Small intestine (tissue), 16 donors: ENCODE results near the gene CTCF. TPM values are rescaled to one million over a fixed set of nuclear protein-coding genes. Genes with fewer than 3 reads are reported as not detected.
"Not testable (repeated sequence)": the region's sequence is repeated elsewhere in the genome, so short reads cannot be mapped to it uniquely, and the experiment has no call there.

Experiments
- DNase-seq, 2 donors: peaks; one replicate each; pipeline versions ENCODE4 v3.0.0 to v3.0.0-alpha.2; 2013
- FAIRE-seq: peaks from 2 replicates; lab custom pipeline; 2012; peaks lifted over from hg19 to GRCh38; lab: Jason Lieb, UNC
- H3K27ac ChIP-seq, 3 donors: one replicate each; pipeline ENCODE4 v1.5.1; 2013; ENCODE audit warnings: low read length in 2 of 3, mild to moderate bottlenecking in 2 of 3, control low read depth in 1 of 3, inconsistent platforms in 1 of 3, low read depth in 1 of 3, moderate library complexity in 1 of 3
- H3K27me3 ChIP-seq, 3 donors: one replicate each; pipeline ENCODE4 v1.6.1; 2013; ENCODE audit warnings: low read length in 3 of 3, inconsistent platforms in 1 of 3; ENCODE audit not compliant: control insufficient read depth in 3 of 3, insufficient read depth in 3 of 3
- H3K36me3 ChIP-seq, 3 donors: one replicate each; pipeline ENCODE4 v1.6.1; 2013; ENCODE audit warnings: low read length in 3 of 3, inconsistent platforms in 1 of 3, low read depth in 1 of 3, mild to moderate bottlenecking in 1 of 3, moderate library complexity in 1 of 3; ENCODE audit not compliant: control insufficient read depth in 3 of 3, insufficient read depth in 2 of 3
- H3K4me1 ChIP-seq, 3 donors: one replicate each; pipeline ENCODE4 v1.6.1; 2013; ENCODE audit warnings: low read length in 2 of 3, inconsistent platforms in 1 of 3, low read depth in 1 of 3, mild to moderate bottlenecking in 1 of 3, moderate library complexity in 1 of 3; ENCODE audit not compliant: control insufficient read depth in 3 of 3, insufficient read depth in 2 of 3
- H3K4me3 ChIP-seq, 3 donors: one replicate each; pipeline ENCODE4 v1.5.1; 2013; ENCODE audit warnings: low read length in 3 of 3, control low read depth in 1 of 3, inconsistent platforms in 1 of 3, low read depth in 1 of 3, mild to moderate bottlenecking in 1 of 3, moderate library complexity in 1 of 3
- H3K9me3 ChIP-seq, 2 donors: one replicate each; pipeline ENCODE4 v1.6.1; 2013; ENCODE audit warnings: low read depth in 1 of 2, low read length in 1 of 2; ENCODE audit not compliant: control insufficient read depth in 2 of 2, insufficient read depth in 1 of 2
- WGBS, 3 donors: extraction: QIAGEN DNeasy Blood & Tissue Kit; methylation state at CpG; one replicate each; pipeline ENCODE4 v1.1.7; 2013; 5-methylcytosine and 5-hydroxymethylcytosine counted together
- long read RNA-seq, 10 donors: transcript quantifications; one replicate each; lab custom pipeline, GENCODE V29; 2026
- polyA plus RNA-seq, 4 donors: library from polyadenylated mRNA; stranded (reverse) in 3 of 4; unstranded in 1 of 4; fragments of 200-250 nt in 3 of 4; fragments of 120-200 nt in 1 of 4; gene quantifications; one replicate each; pipeline versions ENCODE4 v1.2.1 to v1.2.3, GENCODE V29; 2013
- donor health status: healthy with polysubstance abuse.
- donor health status: control.
- donor health status: control.
- donor health status: Bipolar disorder and iron deficiency.
- donor health status: healthy.

The CTCF gene, protein sequence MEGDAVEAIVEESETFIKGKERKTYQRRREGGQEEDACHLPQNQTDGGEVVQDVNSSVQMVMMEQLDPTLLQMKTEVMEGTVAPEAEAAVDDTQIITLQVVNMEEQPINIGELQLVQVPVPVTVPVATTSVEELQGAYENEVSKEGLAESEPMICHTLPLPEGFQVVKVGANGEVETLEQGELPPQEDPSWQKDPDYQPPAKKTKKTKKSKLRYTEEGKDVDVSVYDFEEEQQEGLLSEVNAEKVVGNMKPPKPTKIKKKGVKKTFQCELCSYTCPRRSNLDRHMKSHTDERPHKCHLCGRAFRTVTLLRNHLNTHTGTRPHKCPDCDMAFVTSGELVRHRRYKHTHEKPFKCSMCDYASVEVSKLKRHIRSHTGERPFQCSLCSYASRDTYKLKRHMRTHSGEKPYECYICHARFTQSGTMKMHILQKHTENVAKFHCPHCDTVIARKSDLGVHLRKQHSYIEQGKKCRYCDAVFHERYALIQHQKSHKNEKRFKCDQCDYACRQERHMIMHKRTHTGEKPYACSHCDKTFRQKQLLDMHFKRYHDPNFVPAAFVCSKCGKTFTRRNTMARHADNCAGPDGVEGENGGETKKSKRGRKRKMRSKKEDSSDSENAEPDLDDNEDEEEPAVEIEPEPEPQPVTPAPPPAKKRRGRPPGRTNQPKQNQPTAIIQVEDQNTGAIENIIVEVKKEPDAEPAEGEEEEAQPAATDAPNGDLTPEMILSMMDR
- 10 to 100 TPM; 23.5 to 45.0 (median 24.2) TPM for polyA plus RNA-seq
- long read RNA-seq, donor 1, result 0 reads
- long read RNA-seq, donor 2, partial matches to known transcripts, result 0 of 1 reads
- long read RNA-seq, donor 2, other reads (novel, unspliced or antisense), result 0 of 1 reads
- long read RNA-seq, donor 3, partial matches to known transcripts, result 16 of 17 reads
- long read RNA-seq, donor 3, other reads (novel, unspliced or antisense), result 0 of 17 reads
- long read RNA-seq, donor 4, result 0 reads
- long read RNA-seq, donor 5, partial matches to known transcripts, result 6 of 6 reads
- long read RNA-seq, donor 5, other reads (novel, unspliced or antisense), result 0 of 6 reads
- long read RNA-seq, donor 6, partial matches to known transcripts, result 0 of 2 reads
- long read RNA-seq, donor 6, other reads (novel, unspliced or antisense), result 0 of 2 reads
- long read RNA-seq, donor 7, partial matches to known transcripts, result 0 of 7 reads
- long read RNA-seq, donor 7, other reads (novel, unspliced or antisense), result 0 of 7 reads
- long read RNA-seq, donor 8, partial matches to known transcripts, result 0 of 1 reads
- long read RNA-seq, donor 8, other reads (novel, unspliced or antisense), result 0 of 1 reads
- long read RNA-seq, donor 9, partial matches to known transcripts, result 0 of 2 reads
- long read RNA-seq, donor 9, other reads (novel, unspliced or antisense), result 0 of 2 reads
- long read RNA-seq, donor 10, partial matches to known transcripts, result 51 of 56 reads
- long read RNA-seq, donor 10, other reads (novel, unspliced or antisense), result 0 of 56 reads

DNA sequence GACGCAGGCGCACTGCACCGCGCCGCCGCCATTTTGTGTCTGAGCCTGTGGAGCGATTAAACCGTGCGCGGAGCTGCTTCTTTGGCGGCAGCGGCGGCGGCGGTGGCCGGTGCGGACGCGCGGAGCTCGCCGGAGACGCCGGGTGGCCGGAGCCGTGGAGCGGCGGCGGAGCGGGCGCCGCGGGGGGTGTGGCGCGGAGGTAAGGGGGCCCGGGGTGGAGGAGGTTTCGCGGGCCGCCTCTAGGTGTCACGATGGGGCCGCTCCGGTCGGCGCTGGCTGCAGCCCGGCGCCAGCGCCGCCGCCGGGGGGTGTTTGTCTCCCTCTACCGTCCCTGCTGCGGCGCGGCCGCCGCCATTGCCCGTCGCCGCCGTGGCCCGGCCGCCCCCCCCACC, at the start of gene CTCF:
TSS of gene CTCF (plus strand) at position 1 of the 392 bp plus-strand sequence. CDS start 48,307 bp downstream, outside the sequence.
- no peak for FAIRE-seq
- peaks cover 0 to 11% (median 2%) of the 10 kb centered on the region in 3 donors for H3K4me1 ChIP-seq
- H3K4me3 ChIP-seq, result peak within 1 kb of the TSS; percentile 70 to 97 (median 97)
- 0 to 1% (median 0%) methylated on average over 21 to 62 of the region's 62 CpGs for WGBS, 3 donors
- peak in 1 of 2 donors; percentile 76 for DNase-seq
- H3K36me3 ChIP-seq, result peaks cover 0 to 3% (median 0%) of the 10 kb centered on the region in 3 donors
- no peaks in the 10 kb centered on the region for H3K27me3 ChIP-seq
- peak within 1 kb of the TSS; percentile 98 to 100 (median 99) for H3K27ac ChIP-seq
- no peaks in the 10 kb centered on the region for H3K9me3 ChIP-seq

DNA sequence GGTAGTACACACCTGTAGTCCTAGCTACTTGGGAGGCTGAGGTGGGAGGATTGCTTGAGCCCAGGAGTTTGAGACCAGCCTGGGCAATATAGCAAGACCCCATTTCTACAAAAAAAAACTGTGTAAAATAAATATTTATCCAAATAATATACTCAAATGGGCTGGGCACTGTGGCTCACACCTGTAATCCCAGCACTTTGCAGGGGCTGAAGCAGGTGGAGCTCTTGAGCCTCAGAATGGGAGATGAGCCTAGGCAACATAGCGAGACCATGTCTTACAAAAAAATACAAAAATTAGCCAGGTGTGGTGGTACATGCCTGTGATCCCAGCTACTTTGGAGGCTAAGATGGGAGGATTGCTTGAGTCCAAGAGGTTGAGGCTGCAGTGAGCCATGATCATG, 48.4 kb upstream of the CTCF start:
- DNase-seq, H3K36me3 ChIP-seq, H3K27ac ChIP-seq, FAIRE-seq, H3K9me3 ChIP-seq, H3K27me3 ChIP-seq, H3K4me3 ChIP-seq: not testable (repeated sequence)
- WGBS, 3 donors, result 90 to 100% (median 95%) methylated on average over 1 of the region's 1 CpG
- H3K4me1 ChIP-seq, result peaks cover 0 to 14% (median 3%) of the 10 kb centered on the region in 3 donors

DNA sequence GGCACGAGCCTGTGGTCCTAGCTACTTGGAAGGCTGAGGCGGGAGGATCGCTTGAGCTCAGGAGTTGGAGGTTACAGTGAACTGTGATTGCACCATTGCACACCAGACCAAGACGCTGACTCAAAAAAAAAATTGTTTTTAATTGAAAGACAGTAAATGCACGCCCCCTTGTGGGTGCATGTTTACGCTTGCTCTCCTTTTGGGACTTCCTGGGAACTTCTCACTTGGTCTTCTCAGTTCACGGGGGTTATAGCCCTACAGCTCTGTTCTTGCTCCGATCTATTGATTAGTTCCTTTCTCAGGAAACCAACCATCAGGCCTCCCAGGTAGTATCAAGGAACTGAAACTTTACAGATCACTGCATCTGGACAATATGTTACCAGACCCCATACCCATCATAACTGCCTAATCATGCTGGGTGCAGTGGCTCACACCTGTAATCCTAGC, 47.9 kb upstream of the CTCF start:
- Histone ChIP-seq H3K4me3 (no peak overlapping the region), H3K36me3 (no peaks in the 10 kb centered on the region), H3K4me1 (peaks cover 0 to 15% (median 3%) of the 10 kb centered on the region in 3 donors), H3K27ac (no peak overlapping the region), H3K27me3 (no peaks in the 10 kb centered on the region), H3K9me3 (no peaks in the 10 kb centered on the region)
- DNase-seq, result peak; percentile 79 to 81
- FAIRE-seq, result no peak
- 2 to 6% (median 6%) methylated on average over 8 of the region's 8 CpGs for WGBS, 3 donors

DNA sequence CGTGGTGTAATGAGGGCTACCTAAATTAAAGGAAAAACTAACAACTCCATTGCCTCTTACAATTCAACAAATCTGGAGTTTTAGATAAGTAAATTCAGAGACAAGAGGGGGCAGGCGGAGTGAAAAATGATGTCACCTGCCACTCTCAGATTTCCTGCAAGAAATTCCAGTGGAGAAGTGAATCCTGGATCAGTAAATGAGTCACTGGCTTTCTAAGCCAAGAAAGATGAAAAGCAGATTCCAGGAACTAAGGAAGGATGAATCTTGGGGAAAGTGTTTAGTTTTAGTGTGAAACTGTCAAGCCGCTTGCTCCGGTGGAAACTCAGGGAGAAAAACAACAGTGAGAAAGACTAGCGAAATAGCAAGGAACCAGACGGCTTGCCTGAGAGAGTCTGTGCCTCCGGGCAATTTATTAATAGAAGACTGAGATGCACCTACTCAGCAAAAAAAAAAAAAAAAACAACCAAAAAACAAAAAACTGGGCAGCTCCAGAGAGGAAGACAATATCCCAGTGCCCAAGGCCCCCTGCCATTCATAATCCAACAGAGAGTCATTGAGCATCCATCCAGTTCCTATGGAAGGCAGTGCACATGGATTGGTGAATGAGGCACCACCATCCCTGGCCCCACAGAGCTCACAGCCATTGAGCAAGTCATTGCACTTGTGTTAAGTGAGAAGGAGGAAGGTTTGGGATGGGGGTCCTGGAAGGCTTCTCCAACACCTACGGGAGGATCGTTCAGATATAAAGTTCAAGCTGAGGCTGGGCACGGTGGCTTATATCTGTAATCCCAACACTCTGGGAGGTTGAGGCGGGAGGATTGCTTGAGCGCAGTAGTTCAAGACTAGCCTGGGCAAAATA, 45.8 kb upstream of the CTCF start:
- Histone ChIP-seq H3K27ac (no peak overlapping the region), H3K4me1 (peaks cover 0 to 15% (median 3%) of the 10 kb centered on the region in 3 donors), H3K27me3 (no peaks in the 10 kb centered on the region), H3K9me3 (no peaks in the 10 kb centered on the region), H3K36me3 (no peaks in the 10 kb centered on the region), H3K4me3 (no peak overlapping the region)
- FAIRE-seq (no peak), DNase-seq (no peak)
- 86 to 92% (median 90%) methylated on average over 12 of the region's 12 CpGs for WGBS, 3 donors

DNA sequence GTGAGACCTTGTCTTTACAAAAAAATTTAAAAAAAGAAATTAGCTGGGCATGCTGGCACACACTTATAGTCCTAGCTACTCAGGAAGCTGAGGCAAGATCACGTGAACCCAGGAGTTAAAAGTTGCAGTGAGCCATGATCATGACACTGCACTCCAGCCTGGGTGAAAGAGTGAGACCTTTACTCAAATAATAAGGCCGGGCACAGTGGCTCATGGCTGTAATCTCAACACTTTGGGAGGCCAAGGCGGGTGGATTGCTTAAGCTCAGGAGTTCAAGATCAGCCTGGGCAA, 45.2 kb upstream of the CTCF start:
- DNase-seq (no peak), FAIRE-seq (no peak)
- 76 to 86% (median 78%) methylated on average over 3 of the region's 3 CpGs for whole genome bisulfite sequencing, 3 donors
- H3K9me3 ChIP-seq, result no peaks in the 10 kb centered on the region
- no peaks in the 10 kb centered on the region for H3K36me3 ChIP-seq
- peak overlapping the region in 1 of 3 donors; percentile 38 for H3K27ac ChIP-seq
- peaks cover 0 to 17% (median 3%) of the 10 kb centered on the region in 3 donors for H3K4me1 ChIP-seq
- no peaks in the 10 kb centered on the region for H3K27me3 ChIP-seq
- no peak overlapping the region for H3K4me3 ChIP-seq

DNA sequence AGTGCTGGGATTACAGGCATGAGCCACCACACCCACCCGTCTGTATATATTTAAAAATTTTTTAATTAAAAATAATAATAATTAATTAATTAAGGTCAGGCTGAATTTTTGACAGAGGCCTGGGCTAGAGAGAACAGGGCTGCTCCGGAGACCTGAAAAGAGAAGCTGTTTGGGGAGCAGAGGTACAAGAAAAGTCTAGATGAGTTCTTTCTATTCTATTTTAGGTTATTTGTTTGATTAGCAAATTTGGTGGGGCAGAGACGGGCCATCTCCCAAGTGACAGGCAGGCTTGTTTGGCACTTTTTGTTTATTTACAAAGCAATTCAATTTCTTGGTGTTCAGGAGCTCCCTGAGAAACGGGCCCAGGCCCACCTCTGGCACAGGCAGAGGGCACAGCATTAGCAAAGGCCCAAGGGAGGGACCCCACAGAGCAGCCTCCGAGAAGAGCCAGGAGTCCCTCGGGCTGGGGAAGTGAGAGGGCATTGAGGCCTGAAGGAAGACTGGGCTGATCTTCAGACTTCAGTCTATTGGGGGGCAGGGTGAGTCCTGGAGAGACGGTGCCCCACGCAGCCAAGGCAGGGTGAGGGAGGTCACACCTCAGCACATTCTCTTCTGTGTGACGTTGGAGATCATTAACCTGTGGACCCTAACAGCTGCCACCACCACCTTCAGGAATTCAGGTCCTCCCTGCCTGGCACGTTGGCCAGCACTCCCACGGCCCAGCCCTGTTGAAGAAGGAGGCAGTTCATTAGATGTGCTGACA, 44.5 kb upstream of the CTCF start:
- WGBS, 3 donors, result 34 to 56% (median 55%) methylated on average over 11 of the region's 11 CpGs

DNA sequence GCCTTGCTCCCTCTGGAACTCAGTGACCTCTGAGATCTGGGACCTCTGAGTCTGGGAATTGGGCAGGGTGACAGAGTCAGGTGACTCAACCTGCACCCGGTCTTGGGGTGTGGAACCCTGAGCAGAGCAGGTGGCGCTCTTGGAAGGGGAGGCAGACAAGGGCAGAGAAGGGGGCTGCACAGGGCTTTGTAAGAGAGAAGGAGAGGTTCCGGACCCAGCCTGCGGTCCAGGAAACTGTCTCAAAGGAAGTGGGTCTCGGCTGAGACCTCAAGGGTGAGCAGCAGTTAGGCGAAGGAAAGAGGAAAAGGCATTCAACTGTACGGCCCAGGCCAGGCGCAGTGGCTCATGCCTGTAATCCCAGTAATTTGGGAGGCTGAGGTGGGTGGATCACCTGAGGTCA, 43.6 kb upstream of the CTCF start:
- FAIRE-seq, result no peak
- H3K27ac ChIP-seq, result peak overlapping the region in 2 of 3 donors; percentile 68 to 74
- WGBS, 3 donors, result 55 to 73% (median 72%) methylated on average over 8 of the region's 8 CpGs
- H3K9me3 ChIP-seq, result no peaks in the 10 kb centered on the region
- peaks cover 0 to under 1% (median 0%) of the 10 kb centered on the region in 3 donors for H3K27me3 ChIP-seq
- no peak overlapping the region for H3K4me3 ChIP-seq
- H3K4me1 ChIP-seq, result peaks cover 0 to 17% (median 3%) of the 10 kb centered on the region in 3 donors
- H3K36me3 ChIP-seq, result no peaks in the 10 kb centered on the region
- DNase-seq, result no peak

More for the DNA sequence above, 44.5 kb upstream of the CTCF start:
- no peak overlapping the region for H3K4me3 ChIP-seq
- no peaks in the 10 kb centered on the region for H3K27me3 ChIP-seq
- H3K36me3 ChIP-seq, result no peaks in the 10 kb centered on the region
- peaks cover 0 to 17% (median 3%) of the 10 kb centered on the region in 3 donors for H3K4me1 ChIP-seq
- H3K27ac ChIP-seq, result peak overlapping the region in 2 of 3 donors; percentile 68 to 74
- peak; percentile 74 to 88 for DNase-seq
- no peak for FAIRE-seq
- no peaks in the 10 kb centered on the region for H3K9me3 ChIP-seq
